HCT116 (cell line): ENCODE results near the gene NCBP1.

Experiments used
- ATF3 ChIP-seq: IDR thresholded peaks from 2 replicates; pipeline ENCODE4 v1.6.1; 2012
- CTCF ChIP-seq, 3 experiments: fragments of 200-600 bp in 1 of 3; sonication (generic) in 1 of 3; IDR thresholded peaks in 2 of 3; conservative IDR thresholded peaks in 1 of 3; 2 replicates each; pipeline ENCODE4 v1.5.1; 2012 to 2017; ENCODE audit warnings: low read depth in 2 of 3, low read length in 2 of 3, antibody characterized with exemption in 1 of 3, borderline replicate concordance in 1 of 3, control low read depth in 1 of 3, mild to moderate bottlenecking in 1 of 3, mixed read lengths in 1 of 3, mixed run types in 1 of 3, moderate library complexity in 1 of 3; ENCODE audit not compliant: insufficient read depth in 1 of 3
- EGR1 ChIP-seq: IDR thresholded peaks from 2 replicates; pipeline ENCODE4 v1.6.1; 2012; ENCODE audit warnings: low read depth
- JUND ChIP-seq: IDR thresholded peaks from 2 replicates; pipeline ENCODE4 v1.6.1; 2012
- MAX ChIP-seq: IDR thresholded peaks from 2 replicates; pipeline ENCODE4 v1.6.1; 2012
- POLR2A ChIP-seq: IDR thresholded peaks from 2 replicates; pipeline ENCODE4 v1.7.0; 2011; ENCODE audit warnings: borderline replicate concordance; ENCODE audit not compliant: insufficient read depth, insufficient read length; ENCODE audit errors: extremely low read depth
- REST ChIP-seq: IDR thresholded peaks from 2 replicates; pipeline ENCODE4 v1.6.1; 2012; ENCODE audit warnings: low read depth
- SP1 ChIP-seq: IDR thresholded peaks from 2 replicates; pipeline ENCODE4 v1.6.1; 2012; ENCODE audit warnings: low read depth
- SRF ChIP-seq: IDR thresholded peaks from 2 replicates; pipeline ENCODE4 v1.6.1; 2012; ENCODE audit warnings: low read depth
- YY1 ChIP-seq: IDR thresholded peaks from 2 replicates; pipeline ENCODE4 v1.6.1; 2011; ENCODE audit warnings: low read length, low read depth, moderate library complexity, mild to moderate bottlenecking; ENCODE audit not compliant: insufficient replicate concordance; ENCODE audit errors: extremely low read depth
- ZBTB33 ChIP-seq: IDR thresholded peaks from 2 replicates; pipeline ENCODE4 v1.6.1; 2011; ENCODE audit warnings: mild to moderate bottlenecking, low read length, moderate library complexity; ENCODE audit not compliant: insufficient replicate concordance; ENCODE audit errors: extremely low read depth
- ZNF274 ChIP-seq: fragments of 200-500 bp; sonication (Bioruptor generic); IDR thresholded peaks from 2 replicates; pipeline ENCODE4 v1.6.1; 2014; ENCODE audit warnings: mild to moderate bottlenecking, low read depth, low read length, inconsistent platforms

GRCh38 chr9:97722331-97722730 is 88.7 kb downstream of the NCBP1 start:
- no peak for TF ChIP-seq POLR2A
- TF ChIP-seq ZBTB33, result no peak
- TF ChIP-seq JUND, result no peak
- TF ChIP-seq CTCF (IDR thresholded peaks at IDR 0.05 in 2 of 3, conservative IDR thresholded peaks at IDR 0.05 in 1 of 3; ENCODE audit: borderline replicate concordance in 1 of 3, insufficient read depth in 1 of 3, low read depth in 2 of 3, low read length in 2 of 3), result no peak
- no peak for TF ChIP-seq SP1
- TF ChIP-seq MAX, result no peak
- TF ChIP-seq EGR1, result no peak
- no peak for TF ChIP-seq SRF
- TF ChIP-seq ZNF274, result no peak
- no peak for TF ChIP-seq YY1
- no peak for TF ChIP-seq ATF3
- TF ChIP-seq REST, result no peak
